Stimulated activated CD8-positive, alpha-beta memory T cell treated with anti-CD3 and anti-CD28 coated beads, Interleukin-4, amount 100 ng/mL, for 1 hour (primary cell): ENCODE data around the gene PDE8A.
"Not testable (repeated sequence)": the region's sequence is repeated elsewhere in the genome, so short reads cannot be mapped to it uniquely, and the experiment has no call there.

Experiments
- DNase-seq, 2 donors: peaks; one replicate each; pipeline ENCODE4 v3.0.0-alpha.2; 2020; ENCODE audit warnings: low read depth in 2 of 2, low spot score in 1 of 2

PDE8A gene

DNA sequence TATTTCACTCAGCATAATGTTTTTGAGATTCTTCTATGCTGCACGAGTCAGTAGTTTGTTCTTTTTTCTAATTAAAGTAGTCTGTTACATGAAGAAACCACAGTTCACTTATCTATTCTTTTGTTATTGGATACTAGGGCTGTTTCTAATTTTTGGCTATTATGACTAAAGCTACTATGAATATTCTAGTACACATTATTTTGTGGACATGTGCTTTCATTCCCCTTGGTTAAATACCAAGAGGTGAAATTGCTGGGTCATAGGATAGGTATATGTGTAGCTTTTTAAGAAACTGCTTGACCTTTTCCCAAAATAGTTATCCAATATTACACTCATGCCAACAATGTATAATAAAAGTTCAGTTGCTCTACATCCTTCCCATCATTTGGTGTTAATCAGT, 8.9 kb downstream of the PDE8A start:
- no peak for DNase-seq

DNA sequence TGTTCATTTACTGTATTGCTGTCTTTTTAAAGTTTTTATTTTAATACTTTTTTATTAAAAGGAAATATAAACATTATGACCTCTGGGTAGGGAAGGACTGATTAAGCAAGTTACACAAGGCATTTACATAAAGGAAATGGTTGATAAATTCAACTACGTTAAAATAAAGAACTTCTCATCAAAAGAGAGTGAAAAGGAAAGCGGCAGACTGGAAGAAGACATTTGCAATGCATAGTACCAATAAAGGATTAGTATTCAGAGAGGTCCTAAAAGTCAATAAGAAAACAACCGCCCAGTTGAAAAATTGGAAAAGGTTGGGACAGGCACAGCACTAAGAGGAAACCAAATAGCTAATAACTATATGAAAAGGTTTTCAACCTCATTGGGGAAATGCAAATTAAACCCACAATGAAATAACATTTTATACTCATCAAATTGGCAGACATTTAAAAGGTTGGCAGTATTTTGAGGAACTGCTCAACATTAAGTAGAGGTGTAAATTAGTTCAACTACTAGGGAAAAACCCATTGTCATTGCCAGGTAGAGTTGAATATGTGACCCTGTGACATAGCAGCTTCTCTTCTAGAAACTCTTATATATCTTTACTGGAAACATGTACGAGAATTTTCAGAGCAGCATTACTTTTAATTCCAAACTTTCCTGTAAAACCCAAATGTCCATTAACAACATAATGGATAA, 9.5 kb downstream of the PDE8A start:
- no peak for DNase-seq

DNA sequence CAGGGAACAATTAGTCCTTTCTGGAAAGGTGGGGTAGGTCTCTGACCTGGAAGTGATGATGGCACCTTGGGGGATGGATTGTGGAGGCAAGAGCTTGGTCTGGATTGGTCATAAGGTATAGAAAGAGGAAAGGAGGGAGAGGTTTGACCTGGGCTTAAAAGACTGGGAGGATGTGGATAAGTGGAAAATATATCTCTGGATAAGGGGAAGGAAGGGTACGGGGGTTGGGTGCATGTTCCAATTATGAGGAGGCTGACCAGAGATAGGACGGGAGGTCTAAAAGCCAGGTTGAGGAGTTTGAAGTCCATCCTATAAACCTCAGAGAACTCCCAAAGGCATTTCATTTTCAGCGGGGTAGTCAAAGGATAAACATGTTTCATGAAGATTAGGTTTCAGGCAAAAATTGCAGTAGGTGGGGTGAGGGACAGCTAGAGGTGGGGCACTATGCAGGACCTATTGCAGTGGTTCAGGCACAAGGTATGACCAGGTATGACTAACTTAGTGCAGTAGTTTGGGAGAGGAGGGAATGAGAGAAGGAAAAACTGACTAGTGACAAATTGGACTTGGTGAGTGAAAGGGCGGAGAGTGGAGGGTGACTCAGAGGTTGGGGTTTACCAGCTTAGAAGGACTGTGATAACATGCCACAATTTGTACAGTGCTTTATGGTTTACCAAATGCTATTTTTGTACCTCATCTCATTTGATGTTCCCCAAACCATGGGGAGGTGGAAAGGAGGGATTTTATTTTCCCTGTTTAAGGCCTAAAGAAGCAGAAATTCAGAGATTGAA, 10.7 kb downstream of the PDE8A start:
- DNase-seq: no peak

DNA sequence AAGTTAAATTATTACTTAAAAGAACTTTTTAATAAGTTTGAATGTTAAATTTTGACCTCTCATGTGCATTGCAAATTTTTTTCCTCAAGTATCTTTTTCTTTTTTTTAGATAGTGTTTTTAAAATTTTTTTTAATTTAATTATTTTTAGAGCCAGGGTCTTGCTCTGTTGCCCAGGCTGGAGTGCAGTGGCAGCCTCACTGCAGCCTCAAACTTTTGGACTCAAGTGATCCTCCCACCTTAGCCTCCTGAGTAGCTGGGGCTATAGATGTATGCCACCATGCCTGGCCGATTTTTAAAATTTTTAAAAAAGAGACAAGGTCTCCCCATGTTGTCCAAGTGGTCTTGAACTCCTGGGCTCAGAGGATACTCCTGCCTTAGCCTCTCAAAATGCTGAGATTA, 14.4 kb downstream of the PDE8A start:
- DNase-seq: no peak

DNA sequence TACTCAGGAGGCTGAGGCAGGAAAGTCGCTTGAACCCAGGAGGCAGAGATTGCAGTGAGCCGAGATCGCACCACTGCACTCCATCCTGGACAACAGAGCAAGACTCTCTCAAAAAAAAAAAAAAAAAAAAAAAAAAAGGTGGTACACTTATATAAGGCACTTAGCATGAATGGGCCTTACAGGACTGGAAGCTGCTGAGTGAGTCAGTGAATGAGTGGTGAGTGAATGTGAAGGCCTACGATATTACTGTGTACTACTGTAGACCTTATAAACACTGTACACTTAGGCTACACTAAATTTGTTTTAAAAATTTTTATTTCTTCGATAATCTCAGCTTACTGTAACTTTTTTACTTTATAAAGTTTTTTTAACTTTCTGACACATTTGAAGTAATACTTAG, 15.1 kb downstream of the PDE8A start:
- DNase-seq: not testable (repeated sequence)

DNA sequence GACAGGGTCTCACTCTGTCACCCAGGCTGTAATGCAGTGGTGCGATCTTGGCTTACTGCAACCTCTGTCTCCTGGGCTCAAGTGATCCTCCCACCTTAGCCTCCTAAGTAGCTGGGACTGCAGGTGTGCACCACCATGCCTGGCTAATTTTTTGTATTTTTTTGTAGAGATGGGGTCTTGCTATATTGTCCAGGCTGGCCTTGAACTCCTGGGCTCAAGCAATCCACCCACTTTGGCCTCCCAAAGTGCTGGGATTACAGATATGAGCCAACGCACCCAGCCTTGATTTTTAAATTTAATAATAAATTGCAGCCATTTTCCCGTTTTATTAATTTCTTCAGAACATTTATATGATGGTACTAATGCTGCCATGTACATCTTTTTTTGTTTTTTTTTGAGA, 15.6 kb downstream of the PDE8A start:
- DNase-seq: not testable (repeated sequence)

DNA sequence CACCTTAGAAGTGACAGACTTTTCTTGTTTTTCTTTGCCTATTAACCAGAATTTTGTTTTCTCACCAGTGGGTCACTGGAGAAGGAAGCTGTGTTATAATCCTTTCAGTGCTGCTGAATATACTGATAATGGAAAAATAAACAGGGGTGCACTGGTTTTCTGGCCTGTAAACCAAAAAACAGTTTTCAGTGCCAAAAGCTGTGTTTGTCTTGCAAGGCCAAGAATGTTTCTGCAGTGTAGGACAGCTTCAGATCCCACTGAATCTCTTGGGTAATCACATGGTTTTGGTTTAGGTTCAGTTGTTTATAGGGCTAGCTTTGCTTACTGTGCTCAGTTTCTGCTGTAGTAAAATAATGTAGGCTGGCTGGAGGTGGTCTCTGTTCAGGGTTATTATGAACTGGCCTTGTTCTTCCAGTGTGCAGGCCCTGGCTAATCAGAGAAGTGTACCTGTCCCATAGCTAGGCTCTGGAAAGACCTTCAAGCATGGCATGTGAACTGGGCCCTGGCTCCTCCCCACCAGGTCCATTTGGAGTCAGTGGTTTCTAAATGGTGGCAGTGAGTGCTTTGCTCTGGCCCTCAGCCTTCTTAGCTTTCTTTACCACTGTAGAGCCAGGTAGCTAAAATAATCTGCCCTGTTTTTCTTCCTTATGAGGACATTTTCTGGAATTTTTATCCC, 18.7 kb downstream of the PDE8A start:
- no peak for DNase-seq

DNA sequence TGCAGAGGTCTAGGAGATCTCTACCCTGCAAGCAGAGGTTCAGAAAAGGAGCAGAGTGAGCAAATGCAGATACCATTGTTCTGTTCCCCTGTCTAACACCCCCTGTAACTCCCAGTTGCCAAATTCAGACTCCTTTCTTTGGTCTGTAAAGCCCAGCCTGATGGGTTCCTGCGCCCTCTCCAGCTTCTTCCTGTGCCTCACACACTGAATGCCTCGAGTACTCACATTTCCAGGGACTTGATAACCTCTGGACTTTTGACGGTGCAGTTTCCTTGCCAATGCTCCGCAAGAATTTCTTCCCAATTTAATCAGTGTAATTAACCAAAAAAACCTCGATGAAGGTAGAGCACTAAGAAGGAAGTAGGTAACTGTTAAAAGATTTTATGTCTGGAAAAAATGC, 19.3 kb downstream of the PDE8A start:
- no peak for DNase-seq

DNA sequence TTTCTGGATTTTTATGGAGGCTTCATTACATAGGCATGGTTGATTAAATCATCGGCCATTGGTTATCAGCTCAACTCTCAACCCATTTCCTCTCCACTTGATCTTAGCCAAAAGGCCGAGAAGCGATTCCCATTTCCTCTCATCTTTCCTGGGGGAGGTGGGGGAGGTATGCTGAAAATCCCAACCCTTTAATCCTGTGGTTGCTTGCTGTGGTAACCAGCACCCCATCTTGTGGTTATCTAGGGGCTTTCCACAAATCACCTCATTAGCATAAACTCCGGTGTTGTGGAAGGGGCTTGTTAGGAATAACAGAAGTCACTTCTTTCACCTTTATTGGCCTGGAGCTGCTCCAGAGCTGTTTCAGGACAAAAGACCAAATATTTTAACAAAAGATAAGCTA, 20.9 kb downstream of the PDE8A start:
- no peak for DNase-seq

DNA sequence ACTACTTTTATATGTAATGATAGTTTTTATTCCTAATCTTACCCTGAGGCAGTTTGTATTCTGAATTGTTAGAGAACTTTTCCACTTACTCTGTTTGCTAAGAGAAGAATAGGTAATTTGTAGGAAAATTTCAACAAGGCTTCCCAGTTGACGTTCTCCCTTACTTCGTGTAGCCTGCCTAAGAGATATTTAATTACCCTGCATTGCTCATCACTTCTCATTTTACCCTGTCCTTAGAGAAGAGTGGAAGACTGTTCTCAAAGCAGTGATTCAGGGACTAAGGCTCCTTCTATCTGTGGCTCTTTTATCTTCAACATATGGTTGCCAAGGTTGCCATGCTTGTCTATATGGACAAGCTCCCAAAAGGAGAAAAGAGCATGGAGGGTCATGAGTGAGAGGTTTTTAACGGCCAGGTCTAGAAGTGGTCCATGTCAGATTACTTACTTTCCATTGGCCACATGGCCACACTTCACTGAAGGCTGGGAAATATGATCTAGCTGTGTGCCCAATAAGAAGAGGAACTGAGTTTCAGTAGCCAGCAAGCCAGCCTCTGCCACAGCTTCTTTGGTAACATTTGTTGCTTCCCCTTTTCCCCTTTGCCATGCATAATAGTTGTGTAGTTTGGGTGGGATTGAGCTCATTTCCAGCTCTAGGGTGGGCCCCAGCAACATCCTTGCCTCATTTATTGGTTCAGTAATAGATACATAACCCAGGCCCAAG, 22.1 kb downstream of the PDE8A start:
- DNase-seq: no peak

DNA sequence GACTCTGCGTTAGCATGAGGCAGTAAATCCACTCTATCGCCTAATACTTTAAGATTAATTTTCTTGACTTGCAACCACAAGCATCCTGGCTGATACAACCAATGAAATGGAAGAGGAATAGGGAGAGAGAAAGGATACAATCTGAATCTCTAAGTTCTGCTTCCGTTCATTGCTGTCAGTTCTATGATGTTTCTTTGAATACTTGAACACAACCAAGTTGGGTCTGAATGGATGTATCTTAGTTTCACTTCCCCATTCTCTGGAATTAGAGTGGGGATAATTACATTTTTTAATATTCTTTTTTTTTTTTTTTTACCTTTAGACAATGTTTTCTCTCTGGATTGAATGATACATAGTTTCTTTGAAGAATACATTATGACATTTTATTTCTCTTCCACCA, 22.9 kb downstream of the PDE8A start:
- no peak for DNase-seq

DNA sequence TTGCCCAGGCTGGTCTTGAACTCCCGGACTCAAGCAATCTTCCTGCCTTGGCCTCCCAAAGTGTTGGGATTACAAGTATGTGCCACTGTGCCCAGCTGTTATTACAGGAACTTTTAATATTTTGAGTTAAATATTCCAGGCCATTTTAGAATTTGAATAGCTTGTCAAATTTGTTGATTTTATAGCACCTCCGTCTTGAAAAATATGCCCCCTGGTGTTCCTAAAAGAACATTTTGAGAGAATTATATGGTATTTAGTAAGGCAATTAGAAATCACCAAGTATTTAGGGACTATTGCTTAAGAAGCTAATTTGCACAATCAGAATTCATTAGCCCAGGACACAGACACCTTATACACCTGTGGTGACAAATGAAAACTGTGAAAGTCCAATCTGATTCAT, 23.7 kb downstream of the PDE8A start:
- DNase-seq: no peak

DNA sequence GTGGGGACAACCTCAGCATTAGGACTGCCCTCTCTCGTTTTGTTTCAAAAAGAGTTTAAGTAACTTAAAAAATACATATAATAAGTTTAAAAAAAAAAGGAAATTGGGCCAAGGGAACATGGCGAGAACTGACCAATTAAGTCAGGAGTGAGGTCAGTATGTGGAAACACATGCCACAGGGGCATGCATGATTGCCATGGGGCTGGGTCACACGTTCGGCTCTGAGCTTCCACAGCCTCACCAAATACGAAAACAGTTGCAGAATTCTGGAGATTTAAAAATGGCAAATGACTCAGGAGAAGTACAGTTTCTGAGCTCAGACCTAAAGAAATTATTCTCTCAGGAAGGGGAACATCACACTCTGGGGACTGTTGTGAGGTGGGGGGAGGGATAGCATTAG, 24.1 kb downstream of the PDE8A start:
- DNase-seq: no peak

DNA sequence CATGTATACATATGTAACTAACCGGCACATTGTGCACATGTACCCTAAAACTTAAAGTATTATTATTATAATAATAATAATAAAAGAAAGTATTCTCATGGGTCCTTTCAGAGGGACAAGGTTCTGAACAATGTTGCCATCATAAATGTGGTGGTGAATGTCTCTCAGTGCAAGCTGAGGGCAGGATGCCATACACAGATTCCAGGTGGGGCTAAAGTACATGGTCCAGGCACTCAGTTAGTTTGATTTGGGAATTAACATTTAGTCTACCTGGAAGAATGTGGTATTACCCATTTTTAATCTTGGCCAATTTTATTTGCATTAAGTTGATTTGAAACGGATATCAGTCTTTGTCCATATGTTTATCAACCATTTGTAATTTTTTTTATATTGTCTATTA, 24.5 kb downstream of the PDE8A start:
- no peak for DNase-seq

DNA sequence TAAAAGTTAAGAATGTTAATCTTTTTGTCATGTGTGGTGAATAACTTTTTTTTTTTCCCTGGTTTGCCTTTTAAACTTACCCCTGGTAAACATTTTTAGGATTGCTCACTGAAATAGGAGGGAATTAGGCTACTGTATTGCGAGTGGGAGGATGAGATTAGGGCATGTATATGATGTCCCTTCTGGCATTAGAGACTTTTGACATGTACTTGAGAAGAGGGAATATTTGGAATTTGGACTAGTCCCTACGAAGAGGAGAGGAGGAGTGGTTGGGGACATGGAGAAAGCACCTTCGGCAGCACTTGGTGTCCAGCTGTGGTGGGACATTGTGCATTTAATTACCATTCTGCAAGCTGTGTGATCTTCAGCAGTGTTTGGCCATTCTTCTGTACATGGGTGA, 25.0 kb downstream of the PDE8A start:
- DNase-seq: no peak

DNA sequence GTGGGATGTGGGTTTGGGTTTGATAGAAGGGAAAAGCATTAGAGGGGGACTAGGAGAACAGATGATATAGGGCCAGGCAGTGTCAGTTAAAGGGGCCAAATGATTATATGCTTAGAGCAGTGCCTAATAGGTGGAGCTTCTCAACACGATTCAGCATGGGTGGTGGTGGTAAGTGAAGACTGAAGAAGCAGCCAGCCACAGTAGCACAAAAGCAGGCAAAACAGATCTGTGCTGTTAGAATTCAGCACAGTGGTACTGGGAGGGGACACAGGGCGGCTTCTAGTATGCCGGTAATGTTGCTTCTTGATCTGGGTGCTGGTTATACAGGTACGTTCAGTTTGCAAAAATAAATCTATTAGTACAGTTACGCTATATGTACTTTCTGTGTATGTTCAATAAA, 25.5 kb downstream of the PDE8A start:
- DNase-seq: no peak

DNA sequence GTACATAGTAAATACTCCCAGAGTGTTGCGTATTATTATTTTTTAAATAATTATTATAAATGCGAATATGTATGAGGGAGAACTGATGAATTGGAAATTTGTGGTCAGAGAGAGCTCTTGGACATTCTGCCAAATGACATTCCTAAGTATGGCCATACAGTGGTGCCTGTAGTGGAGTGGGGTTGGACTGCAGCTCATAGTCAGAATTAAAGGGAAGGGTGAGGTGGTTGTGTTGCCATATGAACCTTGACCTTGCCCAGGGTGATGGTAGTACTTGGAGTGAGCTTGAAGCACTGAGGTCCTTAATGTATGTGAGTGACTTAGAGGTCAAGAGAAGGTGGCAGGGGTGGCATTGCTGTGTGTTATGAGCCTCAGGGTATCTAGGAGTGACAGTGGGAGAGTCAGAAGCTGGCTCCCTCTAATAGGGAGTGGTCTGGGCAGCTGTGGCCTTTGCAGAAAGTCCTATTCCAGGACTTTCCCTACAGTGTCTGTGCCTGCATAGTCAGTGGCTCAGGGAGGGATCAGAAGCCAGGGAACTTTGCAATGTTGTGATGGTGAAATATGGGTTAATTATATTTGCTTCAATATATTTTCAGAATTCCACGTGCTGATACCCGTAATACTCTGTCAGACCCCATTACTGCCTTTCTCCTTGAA, 26.2 kb downstream of the PDE8A start:
- no peak for DNase-seq

DNA sequence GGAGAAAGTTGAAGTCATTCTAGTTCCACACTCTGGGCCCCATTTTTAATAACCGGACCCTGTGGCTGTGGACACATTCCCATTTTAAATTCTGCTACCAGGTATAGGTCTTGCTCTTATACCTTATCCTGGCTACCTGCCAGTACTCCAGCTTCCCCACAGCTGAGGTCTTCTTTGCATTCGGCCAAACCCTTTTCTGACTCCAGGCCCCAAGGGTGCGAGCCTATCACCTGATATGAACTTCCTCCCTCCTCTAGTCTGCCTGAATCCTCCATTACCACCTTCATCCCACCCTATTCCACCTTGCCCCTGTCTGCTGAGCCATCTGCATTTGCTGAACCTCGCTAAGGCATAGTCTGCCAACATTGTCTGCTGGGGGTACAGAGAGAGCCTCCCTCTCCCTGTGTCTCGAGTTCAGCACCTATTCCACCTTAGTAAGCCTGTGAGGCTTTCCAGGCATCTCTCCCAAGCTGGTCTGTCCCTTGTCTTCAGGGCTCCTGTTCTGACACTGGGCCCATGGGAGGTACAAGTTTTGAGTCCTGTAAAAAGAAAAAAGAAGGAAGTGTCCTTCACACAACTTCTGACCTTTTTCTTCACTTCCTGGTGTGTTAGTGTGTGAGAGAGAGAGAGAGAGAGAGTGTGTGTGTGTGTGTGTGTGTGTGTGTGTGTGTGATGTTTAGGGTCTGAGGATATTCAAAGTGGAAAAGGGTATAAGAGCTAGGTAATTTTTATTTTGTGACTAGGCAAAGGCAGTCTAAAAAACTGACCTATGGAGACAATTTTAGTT, 27.0 kb downstream of the PDE8A start:
- DNase-seq: no peak

DNA sequence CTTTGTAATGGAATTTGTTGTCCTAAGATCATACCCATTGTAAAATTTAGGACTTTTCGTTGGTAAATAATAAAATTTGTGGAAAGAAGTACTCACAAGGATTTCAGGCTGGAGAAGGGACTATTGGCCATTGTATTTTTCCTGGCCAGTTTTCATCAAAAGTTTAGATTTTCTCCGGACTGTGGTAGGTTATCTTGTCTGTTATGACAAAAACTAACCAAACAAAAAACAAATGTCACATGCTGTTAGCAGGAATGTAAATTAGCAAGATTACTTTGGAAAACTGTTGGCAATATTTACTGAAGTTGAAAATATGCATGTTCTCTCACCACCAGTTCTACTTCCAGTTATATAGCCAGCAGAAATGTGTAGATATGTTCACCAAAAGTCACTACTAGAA, 27.8 kb downstream of the PDE8A start:
- DNase-seq: no peak

DNA sequence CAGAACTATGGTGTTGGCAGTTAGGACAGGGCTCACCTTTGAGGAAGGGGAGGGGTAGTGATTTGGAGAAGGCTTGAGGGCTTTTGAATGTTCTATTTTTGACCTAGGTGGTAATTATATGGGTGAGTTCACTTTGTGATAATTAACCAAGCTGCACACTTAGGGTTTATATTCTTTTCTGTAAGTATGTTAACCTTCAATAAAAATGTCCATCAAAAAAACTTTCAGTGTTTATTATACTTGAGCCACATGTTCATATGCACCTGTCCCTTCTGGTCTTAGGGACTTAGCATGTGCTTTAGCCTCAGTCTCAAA, 28.4 kb downstream of the PDE8A start:
- no peak for DNase-seq
